IPS-NIHi11 (cell line): ENCODE results near the gene LCE1A.

ENCODE experiments used
- DNase-seq: peaks from one replicate; pipeline ENCODE4 v3.0.0; 2012; ENCODE audit warnings: mixed read lengths, low spot score

Gene LCE1A, protein sequence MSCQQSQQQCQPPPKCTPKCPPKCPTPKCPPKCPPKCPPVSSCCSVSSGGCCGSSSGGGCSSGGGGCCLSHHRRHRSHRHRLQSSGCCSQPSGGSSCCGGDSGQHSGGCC

DNA sequence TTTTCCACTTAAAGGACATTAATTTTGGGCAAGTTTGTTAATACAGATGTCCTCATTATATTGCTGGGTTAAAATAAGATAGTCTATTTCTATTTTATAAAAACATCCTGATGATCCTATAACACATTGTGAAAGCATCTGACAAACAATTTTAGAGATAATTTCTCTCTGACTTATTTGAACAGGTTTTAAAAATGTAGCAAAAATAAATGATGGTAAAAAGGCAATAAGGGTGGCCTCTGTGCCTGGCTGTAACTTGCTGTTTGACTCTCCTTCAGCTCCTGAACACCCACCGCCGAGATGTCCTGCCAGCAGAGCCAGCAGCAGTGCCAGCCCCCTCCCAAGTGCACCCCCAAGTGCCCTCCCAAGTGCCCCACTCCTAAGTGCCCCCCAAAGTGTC lies at the start of gene LCE1A:
Gene LCE1A, plus strand, starts transcription at position 301 of the 400 bp plus-strand sequence. Its CDS starts 0 bp downstream, at position 301.
- DNase-seq = no peak

DNA sequence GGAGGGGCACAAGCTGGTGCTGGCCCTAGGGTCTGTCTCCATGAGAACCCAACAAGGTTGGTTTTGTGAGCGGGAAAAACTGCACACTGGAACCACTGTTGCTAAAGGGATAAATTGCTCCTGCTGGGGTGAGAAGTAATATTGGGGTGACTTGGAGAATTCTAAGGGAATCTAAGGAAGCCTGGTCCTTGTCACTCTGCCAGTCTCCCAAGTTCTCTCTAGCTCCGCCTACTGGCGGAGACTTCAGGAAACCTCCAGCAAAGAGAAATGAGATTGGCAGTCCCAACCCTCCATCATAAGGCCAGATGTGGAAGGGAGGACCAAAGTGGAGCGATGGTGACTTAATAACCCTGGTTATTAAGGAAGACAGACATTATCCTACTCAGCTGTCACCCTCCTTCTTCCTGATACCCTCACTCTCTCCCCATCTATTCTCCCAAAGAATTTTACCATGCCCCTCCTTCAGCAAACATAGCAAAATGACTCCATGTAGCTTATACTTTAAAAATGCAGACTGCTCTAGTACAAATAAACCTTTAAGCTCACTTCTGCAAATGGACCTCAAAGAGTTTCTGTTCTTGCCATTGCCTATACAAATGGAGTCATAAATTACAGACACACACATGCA lies 49.6 kb upstream of the LCE1A start:
- DNase-seq = no peak

DNA sequence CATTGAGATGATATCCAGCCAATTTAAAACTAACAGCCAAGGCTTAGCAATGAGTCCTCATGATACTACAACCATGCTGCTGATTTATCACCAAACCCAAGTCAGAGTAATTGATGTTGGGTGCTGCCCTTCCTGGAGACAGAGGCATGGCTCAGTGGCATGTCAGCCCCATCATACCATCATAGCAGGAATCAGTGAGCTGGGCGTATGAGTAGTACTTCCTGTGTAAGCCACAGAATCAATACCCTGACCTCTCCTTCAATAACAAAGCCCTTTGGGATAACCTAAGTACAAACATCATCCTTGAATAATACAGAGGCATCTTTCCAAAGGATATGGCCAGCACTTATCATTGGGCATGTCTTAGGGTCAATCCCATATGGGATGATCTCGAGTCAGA lies 44.2 kb upstream of the LCE1A start:
- no peak for DNase-seq

DNA sequence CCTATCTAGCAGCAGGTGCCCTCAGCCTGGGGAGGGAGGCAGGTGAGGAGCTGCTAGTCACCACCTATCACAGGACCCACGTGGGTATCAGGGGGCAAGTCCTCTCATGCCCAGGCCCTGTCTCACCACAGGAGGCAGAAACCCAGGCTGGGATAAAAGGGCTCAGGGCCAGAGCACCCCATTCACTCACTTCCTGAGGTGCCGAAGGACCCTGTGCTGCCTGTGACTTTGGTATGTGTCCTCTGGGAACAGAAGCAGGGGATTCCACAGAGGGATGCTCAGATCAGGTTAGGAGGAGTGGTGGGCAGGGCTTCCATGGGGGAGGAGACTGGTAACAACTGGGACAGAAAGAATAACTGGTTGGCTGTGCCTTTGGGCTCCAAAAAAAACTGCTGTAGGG lies 41.2 kb upstream of the LCE1A start, which contains the start of gene LCE1E:
Gene LCE1E, plus strand, starts transcription at position 181 of the 400 bp plus-strand sequence. CDS start 1,043 bp downstream, outside the sequence.
- DNase-seq = no peak

DNA sequence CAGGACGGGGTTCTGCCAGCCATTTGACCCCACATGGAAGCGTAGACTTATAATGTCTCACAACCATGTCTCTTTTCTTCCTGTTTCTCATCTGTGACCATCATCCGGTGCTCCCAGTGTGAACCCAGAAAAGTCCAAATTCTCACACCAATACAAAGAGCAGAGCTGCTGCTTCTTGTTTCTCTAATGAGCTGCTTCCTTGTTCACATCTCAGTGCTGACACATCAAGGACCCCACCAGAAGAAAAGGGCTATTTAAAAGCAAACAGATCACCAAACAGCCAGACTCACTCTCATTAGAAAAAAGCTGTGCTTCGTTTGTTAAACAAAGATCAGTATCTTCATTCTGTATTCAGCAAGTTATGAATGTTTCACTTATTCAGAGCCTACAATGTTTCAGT lies 31.6 kb upstream of the LCE1A start:
- DNase-seq = no peak

DNA sequence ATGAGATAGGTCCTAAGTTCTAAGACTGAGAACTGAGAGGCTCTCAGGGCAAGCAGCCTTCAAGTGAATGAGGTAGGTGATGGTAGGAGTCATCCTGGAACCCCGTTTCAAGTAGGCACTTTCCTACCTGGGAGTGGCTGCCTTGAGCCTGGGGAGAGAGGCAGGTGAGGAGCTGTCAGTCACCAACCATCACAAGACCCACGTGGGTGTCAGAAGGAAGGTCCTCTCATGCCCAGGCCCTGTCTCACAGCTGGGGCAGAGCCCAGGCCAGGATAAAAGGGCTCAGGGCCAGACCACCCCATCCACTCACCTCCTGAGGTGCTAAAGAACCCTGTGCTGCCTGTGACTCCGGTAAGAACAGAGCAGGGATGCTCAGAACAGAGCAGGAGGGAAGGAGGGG lies 30.9 kb upstream of the LCE1A start, which contains the start of gene LCE1D:
Gene LCE1D, plus strand, starts transcription at position 301 of the 400 bp plus-strand sequence. CDS start 1,074 bp downstream, outside the sequence.
- DNase-seq = no peak

DNA sequence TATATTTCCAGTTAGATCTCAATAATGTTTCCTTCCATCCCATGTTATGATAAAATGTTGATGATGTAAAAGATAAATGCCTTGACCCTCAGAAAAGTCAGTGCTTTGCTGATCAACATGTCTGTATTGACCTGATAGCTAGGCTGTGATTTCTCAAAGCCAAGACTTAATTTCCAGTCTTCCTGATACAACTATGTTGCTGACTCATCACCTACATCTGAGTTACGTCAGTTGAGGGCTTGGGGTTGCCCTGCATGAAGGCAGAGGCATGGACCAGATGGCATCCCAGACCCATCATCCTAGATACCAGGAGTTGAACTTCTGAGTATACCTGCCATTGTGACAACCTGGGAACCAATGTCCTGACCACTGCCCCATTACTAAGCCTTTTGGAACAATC lies 25.9 kb upstream of the LCE1A start:
- no peak for DNase-seq

DNA sequence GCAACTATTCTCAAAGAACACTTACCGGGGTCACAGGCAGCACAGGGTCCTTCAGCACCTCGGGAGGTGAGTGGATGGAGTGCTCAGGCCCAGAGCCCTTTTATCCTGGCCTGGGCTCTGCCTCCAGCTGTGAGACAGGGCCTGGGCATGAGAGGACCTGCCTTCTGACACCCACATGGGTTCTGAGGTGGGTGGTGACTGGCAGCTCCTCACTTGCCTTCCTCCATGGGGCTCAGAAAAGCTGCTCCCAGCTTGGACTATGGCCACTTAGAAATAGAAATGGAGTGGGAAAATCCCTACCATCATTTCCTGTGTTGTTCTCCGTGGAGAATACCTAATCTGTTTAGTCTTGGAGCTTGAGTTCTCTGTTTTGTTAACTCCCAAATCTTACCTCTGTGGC lies 20.7 kb upstream of the LCE1A start, which contains the start of gene LCE1C:
Gene LCE1C, minus strand, starts transcription at position 76 of the 400 bp plus-strand sequence. CDS start 1,173 bp downstream, outside the sequence.
- DNase-seq = no peak

DNA sequence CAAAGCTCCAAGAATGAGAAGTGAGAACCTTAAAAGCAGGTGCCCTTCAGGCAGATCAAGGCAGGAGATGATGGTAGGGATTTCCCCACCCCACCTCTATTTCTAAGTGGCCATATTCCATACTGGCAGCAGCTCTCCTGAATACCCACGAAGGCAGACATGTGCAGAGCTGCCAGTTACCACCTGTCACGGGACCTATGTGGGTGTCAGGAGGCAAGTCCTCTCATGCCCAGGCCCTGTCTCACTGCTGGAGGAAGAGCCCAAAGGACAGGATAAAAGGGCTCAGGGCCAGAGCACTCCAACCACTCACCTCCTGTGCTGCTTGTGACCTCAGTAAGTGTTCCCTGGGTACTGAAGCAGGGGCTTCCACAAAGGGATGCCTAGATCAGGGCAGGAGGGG lies 16.2 kb upstream of the LCE1A start:
- DNase-seq = no peak

DNA sequence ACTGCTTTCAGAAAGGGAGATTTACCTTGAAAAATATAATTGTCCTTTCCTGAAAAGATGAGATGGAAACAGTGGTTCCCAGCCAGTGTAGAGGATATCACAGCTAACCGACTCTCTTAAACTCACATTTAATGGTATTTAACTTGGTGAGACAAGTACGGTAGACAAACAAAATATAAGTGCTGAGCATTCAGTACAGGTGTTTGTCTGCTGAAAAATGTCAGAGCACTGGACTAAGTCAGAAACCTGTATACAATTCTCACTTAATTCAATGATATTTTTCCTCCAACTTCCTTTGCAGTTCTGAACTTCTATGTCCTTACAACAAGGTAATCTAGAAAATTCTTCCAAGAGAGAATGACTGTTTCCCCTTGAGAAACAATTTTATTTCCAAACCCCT lies 15.6 kb upstream of the LCE1A start, which contains the start of gene LCE1B:
Gene LCE1B, plus strand, starts transcription at position 301 of the 400 bp plus-strand sequence. CDS start 476 bp downstream, outside the sequence.
- no peak for DNase-seq

DNA sequence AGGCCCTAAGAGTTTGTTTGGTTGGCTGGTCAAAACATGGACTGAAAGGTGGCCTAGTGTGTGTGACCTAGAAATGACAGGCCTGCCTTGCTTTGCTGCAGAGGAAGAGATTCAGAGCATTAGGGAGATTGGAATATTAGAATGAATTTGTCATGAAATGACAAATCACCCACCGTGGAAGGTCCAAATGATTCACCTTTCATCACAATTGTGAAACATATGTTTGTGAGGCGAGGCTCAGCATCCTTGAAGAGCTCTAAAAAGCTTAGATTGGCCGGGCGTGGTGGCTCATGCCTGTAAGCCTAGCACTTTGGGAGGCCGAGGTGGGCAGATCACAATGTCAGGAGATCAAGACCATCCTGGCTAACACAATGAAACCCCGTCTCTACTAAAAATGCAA lies 10.0 kb upstream of the LCE1A start:
- DNase-seq = no peak

DNA sequence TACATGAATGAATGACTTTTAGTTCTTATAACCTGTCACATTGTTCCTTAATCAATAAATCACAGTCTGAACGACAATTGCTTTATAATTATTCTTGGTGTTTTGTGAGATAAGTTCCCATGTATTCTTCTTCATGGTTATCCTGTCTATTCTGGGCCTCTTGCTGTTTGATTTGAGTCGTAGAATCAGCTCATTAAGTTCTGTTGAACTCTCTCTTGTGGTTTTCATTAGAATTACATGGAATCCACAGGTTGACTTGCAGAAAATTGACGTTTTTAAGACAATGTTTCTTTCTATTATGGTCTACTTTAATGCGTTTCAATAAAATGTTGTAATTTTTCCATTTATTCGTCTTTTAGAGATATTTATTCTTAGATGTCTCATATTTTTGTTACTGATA lies 4.0 kb upstream of the LCE1A start:
- DNase-seq = no peak

DNA sequence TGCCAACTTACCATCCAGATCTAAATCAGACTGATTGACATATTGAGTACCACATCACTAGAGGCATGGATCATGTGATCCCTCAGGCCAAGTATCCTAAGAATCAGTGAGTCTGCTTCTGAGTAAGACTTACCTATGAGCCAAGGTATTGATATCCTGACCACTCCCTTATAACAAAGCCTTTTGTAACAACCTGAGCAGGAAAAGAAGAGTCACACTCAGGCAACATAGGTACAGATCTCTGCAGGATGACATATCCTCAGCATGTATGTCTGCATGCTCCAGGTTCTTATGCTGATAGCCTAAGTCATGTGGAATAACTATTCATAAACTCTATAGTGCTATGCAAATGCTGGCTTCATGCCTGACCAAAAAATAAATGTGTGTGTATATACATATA lies 2.3 kb upstream of the LCE1A start:
- DNase-seq = no peak

DNA sequence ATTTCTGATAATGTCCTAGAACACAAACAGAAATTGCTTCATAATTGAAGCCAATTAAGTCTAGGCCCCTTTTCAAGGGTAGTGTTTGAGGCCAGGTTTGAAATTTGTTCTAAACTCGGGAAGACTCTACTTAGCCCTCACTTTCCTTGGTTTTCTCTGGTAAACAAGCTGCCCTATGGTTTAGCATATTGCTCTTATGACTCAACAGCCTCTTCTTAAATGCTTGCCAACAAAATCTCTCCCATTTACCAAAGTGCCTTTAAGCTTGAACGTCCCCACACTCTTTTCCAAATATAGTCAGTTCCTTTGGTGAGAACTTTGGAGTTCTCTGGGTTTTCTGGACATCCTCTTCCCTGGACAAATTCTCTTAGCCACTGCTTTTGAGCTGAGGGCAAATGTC lies 9.6 kb downstream of the LCE1A start:
- DNase-seq = no peak

DNA sequence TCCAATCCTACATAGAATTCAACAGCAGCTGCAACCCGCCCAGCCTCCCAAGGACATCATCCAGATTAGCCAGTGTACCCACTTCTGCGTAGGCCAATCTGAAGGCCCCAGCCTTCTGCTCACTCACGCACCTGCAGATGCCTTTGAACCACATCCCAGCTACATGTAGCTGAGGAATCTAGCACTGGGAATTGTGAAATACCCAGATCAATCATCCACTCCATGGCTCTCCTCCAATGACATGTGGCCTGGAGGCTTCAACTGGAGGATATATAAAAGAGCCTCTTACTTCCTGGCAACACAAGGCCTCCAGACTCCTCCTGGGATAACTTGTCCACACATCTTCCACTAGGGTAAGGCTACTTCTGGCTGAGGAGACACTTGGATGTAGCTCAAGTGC lies 15.3 kb downstream of the LCE1A start, which contains the start of gene LCE6A:
Gene LCE6A, plus strand, starts transcription at position 301 of the 400 bp plus-strand sequence. CDS start 665 bp downstream, outside the sequence.
- DNase-seq = no peak

DNA sequence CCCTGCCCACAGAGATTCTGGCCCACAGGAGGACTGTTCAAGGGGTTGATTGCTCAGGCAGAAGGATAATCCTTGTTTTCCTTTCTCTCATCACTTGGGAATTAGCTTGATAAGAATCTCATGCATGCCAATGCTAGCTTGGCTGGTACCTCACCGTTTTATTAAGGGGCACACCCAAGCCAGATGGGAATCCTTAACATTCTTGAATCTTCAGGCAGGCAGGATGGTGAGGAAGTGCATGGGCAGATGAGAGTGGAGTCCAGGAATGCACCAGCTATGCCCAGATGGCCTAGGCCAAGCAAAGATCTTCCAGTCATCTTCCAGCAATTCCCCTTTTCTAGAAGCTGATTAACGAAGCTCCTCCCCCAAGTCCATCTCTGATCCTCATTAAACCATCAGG lies 28.4 kb downstream of the LCE1A start:
- DNase-seq = no peak

DNA sequence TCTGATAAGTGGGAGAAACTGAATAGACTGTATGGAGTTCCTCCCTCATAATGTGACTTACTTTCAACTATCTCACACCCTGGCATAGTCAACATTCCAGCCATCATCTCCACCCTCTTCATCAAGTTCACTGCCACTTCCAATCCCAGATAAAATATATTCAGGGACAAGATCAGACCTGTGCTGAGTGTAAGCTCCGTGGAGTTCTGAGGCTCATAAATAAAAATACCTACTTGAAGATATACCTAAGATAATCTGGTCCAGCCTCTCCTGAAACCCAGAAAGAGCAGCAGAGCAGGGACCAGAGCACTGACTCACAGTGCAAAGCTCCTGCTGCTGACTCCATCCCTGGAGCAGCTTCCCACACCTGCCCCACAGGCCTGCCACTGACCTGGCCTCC lies 30.8 kb downstream of the LCE1A start:
- no peak for DNase-seq

DNA sequence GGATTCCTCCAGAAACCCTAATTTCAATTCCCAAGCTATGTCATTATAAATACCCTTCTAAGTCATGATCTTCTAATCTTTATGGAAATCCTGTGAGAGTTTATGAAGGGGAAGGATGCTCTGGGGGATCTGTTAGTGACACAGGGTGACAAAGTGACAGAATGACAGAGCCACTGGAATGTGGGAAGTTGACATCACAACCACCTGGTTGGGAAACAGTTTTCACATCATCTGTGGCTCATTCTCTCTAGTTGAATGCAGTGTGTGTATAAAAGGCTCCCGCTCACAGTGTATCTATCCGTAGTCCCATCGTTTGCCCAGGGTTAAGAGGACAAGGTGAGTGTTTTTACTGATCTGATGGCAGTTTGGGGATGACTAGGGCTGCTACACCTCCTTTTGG lies 32.4 kb downstream of the LCE1A start, which contains the start of gene LCE7A:
Gene LCE7A, plus strand, starts transcription at position 301 of the 400 bp plus-strand sequence. CDS start 702 bp downstream, outside the sequence.
- DNase-seq = no peak

DNA sequence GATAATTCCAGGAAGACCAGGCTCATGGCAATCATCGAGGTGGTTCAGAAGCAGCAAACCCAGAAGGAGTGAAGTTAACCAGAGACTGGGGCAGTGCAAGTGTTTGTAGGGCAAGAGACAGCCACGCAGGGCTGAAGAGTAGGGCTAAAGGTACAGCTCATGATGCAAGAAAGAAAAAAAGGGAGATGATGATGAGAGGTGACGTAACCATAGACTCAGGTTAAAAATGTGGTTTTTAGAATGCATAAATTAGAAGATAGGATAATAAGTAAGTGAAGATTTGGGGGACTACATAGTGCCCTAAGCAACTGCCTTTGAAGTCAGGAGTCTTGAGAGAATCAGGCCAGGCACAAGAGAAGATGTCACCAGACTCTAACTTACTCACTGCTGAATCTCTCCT lies 32.9 kb downstream of the LCE1A start:
- DNase-seq = no peak

DNA sequence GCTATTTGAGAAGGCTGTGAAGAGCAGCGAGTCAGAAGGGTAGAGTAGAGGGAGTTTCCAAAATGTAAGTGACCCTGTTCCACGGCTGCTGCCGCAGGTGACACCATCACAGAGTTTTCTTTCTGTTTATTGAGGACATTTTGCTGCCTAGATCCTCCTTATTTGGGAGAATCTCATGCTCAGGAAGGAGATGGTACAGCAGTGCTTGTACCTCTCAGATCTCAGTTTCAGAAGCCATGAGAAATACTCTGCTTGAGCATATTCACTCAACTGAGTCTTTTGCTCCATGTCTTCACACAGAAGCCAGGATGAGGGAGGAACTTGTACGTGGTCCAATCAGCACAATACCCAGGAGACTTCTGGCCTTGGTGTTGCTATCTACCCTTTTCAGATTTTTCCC lies 34.1 kb downstream of the LCE1A start:
- no peak for DNase-seq

DNA sequence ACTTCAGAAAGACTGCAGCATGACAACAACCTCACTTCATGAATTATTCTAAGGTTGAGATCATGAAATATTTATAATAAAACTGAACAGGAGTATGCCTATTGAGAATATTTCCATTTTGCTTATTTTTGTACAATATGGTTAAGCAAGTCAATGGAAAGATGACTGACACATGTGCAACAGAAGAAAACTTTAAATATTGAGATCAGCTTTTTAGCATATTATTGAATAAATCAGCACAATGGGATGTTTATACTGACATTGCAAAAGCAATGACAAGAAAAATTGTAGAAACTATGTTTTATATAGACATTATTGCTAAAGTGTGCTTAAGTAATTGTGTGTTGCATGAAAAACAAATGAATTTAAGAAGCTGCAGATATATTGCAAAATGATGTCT lies 37.2 kb downstream of the LCE1A start:
- no peak for DNase-seq

DNA sequence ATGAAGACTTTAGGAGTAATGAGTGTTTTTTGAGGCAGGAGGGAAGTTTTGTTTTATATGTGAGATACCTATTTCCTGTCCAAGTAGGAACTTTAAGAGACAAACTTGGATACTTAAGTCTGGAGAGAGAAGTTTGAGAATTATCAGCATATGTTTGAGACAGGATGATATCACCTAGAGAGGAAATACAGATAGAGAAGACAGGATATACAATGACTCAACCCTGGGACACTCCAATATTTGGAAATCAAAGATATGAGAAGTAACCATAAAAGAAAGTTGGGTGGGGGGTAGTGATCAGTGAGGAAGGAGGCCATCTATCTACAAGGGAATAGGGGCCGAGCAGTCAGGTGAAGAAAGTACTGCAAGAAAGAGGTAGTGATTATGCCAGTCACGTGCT lies 39.0 kb downstream of the LCE1A start:
- DNase-seq = no peak

DNA sequence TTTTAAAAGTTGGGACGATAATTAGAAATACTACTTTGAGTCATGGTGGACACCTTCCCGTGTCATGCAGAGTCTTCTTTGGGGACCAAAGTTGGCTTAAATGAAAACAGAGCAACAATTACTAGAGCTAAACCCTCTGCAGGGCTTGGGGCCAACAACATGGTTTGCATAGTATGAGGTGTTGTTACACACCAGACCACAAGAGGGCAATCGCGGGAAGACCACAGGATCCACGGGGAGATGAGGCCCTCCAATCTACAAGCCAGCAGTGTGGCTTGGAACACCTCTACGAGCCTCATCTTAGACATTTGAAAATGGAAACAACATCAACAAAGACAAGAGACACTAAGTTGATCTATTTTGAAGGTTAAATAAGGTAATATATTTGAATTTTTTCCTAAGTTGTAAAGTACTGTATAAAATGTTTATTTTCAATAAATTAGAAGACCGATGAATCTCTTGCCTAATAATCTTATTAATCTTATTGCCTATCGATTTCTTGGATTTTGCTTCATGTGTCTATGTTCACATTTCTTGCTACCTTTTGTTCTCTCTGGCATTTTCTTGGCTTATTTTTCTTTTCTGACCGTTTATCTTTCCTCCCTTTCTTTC lies 42.6 kb downstream of the LCE1A start:
- peak; percentile 77 for DNase-seq
